Urinary bladder (tissue), 4 donors: ENCODE results near the gene FRMD3. TPM values are rescaled to one million over a fixed set of nuclear protein-coding genes. Genes with fewer than 3 reads are reported as not detected.
"Not testable (repeated sequence)": the region's sequence is repeated elsewhere in the genome, so short reads cannot be mapped to it uniquely, and the experiment has no call there.

Experiments used
- DNase-seq: peaks from one replicate; pipeline ENCODE4 v3.0.0-alpha.2; 2015; ENCODE audit errors: extremely low spot score
- H3K27ac ChIP-seq: one replicate; pipeline ENCODE4 v1.5.1; 2013; ENCODE audit warnings: low read depth, mild to moderate bottlenecking, moderate library complexity
- H3K36me3 ChIP-seq: one replicate; pipeline ENCODE4 v1.6.1; 2013; ENCODE audit warnings: mild to moderate bottlenecking, moderate library complexity; ENCODE audit not compliant: insufficient read depth
- H3K4me1 ChIP-seq: one replicate; pipeline ENCODE4 v1.6.1; 2013; ENCODE audit warnings: mild to moderate bottlenecking, moderate library complexity; ENCODE audit not compliant: insufficient read depth
- H3K4me3 ChIP-seq: one replicate; pipeline ENCODE4 v1.5.1; 2013; ENCODE audit warnings: low read depth, low read length
- WGBS: extraction: QIAGEN DNeasy Blood & Tissue Kit; methylation state at CpG from one replicate; pipeline ENCODE4 v1.1.7; 2013; 5-methylcytosine and 5-hydroxymethylcytosine counted together
- polyA plus RNA-seq: library from polyadenylated mRNA; stranded (reverse); fragments of 200-250 nt; gene quantifications from one replicate; pipeline ENCODE4 v1.2.3, GENCODE V29; 2013
- total RNA-seq: library from RNA; depleted of rRNA; stranded (reverse); fragments of >200 nt; gene quantifications from one replicate; pipeline ENCODE4 v1.2.3, GENCODE V29; 2014
- donor health status: healthy with polysubstance abuse.
- donor health status: healthy.

Gene FRMD3
- total and polyA plus RNA-seq, 2 donors: 4.8 to 10.8 TPM

GRCh38 chr9:83379045-83379444 is 159.2 kb downstream of the FRMD3 start:
- Histone ChIP-seq H3K27ac (no peak overlapping the region), H3K4me3 (no peak overlapping the region), H3K36me3 (no peaks in the 10 kb centered on the region), H3K4me1 (no peaks in the 10 kb centered on the region)
- no peak for DNase-seq

- WGBS: 60% methylated on average over 5 of the region's 5 CpGs
- DNase-seq: no peak
- no peaks in the 10 kb centered on the region for H3K4me1 ChIP-seq
- H3K36me3 ChIP-seq: no peaks in the 10 kb centered on the region
- H3K4me3 ChIP-seq: no peak overlapping the region
- H3K27ac ChIP-seq: no peak overlapping the region
Measured at GRCh38 chr9:83372957-83373356, 165.2 kb downstream of the FRMD3 start.

GRCh38 chr9:83367326-83367725 is 170.9 kb downstream of the FRMD3 start:
- no peak overlapping the region for H3K4me3 ChIP-seq
- 33% methylated on average over 2 of the region's 2 CpGs for WGBS
- no peaks in the 10 kb centered on the region for H3K36me3 ChIP-seq
- no peak for DNase-seq
- H3K4me1 ChIP-seq: no peaks in the 10 kb centered on the region
- H3K27ac ChIP-seq: no peak overlapping the region

DNA sequence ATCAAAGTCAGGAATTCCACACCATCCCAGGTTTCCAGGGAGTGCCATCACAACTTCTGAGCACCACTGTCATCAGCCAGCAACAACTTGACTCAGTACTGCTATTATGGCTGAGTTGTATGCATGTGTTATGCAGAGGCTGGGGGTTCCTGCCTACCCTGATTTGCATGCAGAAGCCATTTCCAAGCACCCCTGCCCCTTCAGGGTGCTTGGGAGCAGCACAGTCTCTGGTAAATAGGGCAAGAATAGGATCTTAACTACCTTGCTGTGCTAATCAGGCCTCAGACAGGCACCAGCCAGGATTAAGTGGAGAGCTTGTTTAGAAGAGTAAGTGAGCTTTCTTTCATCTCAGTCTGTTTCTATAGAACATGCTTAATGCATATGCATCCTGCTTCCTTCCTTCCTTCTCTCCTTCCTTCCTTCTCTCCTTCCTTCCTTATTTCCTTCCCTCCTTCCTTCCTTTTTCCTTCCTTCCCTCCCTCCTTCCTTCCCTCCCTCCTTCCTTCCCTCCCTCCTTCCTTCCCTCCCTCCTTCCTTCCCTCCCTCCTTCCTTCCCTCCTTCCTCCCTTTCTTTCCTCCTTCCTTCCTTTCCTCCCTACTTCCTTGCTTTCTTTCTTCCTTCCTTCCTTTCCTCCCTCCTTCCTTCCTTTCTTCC is 175.7 kb downstream of the FRMD3 start:
- Histone ChIP-seq H3K4me1 (no peaks in the 10 kb centered on the region), H3K4me3 (no peak overlapping the region), H3K27ac (no peak overlapping the region), H3K36me3 (peaks cover 1% of the 10 kb centered on the region)
- no peak for DNase-seq

DNA sequence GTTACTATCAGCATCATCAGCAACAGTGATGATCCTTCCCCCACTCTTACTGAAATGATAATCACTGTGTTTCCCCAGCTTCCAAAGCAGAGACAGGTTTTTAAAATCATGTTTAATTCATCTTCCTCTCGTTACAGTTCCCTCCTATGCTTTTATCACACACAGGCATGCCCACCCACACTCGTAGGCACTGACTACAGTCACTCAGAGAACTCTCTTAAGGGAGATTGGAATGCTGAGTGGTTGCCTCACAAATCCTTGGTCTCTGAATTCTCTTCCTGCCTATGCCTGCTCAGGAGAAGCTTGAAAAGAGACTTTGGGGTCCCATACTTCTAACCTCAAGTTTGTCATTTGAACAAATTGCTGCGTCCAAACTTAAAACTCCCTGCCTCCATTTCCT is 179.2 kb downstream of the FRMD3 start:
- Histone ChIP-seq H3K4me1 (no peaks in the 10 kb centered on the region), H3K27ac (no peak overlapping the region), H3K4me3 (no peak overlapping the region), H3K36me3 (peaks cover 1% of the 10 kb centered on the region)
- WGBS: 76% methylated on average over 3 of the region's 3 CpGs
- no peak for DNase-seq

DNA sequence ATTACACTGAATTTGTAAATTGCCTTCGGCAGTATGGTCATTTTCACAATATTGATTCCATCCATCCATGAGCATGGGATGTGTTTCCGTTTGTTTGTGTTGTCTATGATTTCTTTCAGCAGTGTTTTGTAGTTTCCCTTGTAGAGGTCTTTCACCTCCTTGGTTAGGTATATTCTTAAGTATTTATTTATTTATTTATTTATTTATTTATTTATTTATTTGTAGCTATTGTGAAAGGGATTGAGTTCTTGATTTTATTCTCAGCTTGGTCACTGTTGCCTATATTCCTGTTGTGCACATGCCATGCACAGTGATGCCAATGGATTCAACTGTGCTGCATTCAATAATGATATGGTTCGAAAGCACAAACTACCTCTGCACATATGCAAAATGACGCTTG is 179.7 kb downstream of the FRMD3 start:
- not testable (repeated sequence) for H3K27ac ChIP-seq, H3K4me1 ChIP-seq, H3K36me3 ChIP-seq, H3K4me3 ChIP-seq, DNase-seq
- 95% methylated on average over 4 of the region's 4 CpGs for WGBS

DNA sequence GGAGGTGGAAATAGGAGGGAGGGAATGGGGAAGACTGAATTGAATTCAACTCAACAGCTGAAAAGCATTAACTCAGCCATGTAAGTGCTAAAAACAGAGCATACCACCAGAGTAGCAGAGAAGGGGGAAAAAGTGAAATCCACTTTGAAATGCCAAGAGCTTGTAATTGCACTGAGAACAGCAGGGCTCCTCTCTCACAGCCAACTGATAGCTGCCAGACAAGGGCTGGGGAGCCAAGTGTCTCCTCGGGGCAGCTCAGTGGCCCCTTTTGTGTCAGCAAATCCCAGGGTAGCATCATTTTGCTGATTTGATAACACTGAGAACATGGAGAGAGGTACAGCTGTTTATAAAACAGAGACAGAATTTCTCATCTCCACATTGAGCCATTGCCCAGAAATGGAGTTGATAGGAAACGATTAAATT is 182.5 kb downstream of the FRMD3 start:
- 43% methylated on average over 2 of the region's 2 CpGs for whole genome bisulfite sequencing
- DNase-seq: no peak
- Histone ChIP-seq H3K4me3 (no peak overlapping the region), H3K27ac (no peak overlapping the region), H3K4me1 (no peaks in the 10 kb centered on the region), H3K36me3 (peaks cover 1% of the 10 kb centered on the region)

DNA sequence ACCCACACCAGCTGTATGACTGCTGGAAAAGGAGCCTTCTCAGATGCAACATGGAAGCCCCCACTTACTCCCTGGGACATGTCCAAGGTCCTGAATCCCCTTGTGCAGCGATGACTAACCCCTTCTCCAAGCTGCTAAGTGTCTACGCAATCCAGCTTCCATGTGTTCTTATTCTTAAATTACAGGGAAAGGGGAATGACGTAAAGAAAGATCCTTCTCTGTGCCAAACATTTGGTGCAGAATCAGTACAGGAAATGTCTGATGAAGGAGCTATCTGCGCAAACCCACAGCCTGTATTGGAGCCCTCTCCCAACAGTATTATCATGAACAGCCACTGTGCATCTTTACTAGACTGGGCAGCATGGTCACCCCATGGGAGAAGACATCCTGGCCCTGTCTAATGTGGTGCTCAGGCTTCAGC is 183.2 kb downstream of the FRMD3 start:
- Histone ChIP-seq H3K4me1 (no peaks in the 10 kb centered on the region), H3K27ac (no peak overlapping the region), H3K4me3 (no peak overlapping the region), H3K36me3 (no peaks in the 10 kb centered on the region)
- DNase-seq: no peak
- 71% methylated on average over 4 of the region's 4 CpGs for WGBS

- H3K4me1 ChIP-seq: no peaks in the 10 kb centered on the region
- H3K27ac ChIP-seq: no peak overlapping the region
- H3K4me3 ChIP-seq: no peak overlapping the region
- no peaks in the 10 kb centered on the region for H3K36me3 ChIP-seq
- DNase-seq: no peak
- 82% methylated on average over 9 of the region's 9 CpGs for WGBS
Measured at GRCh38 chr9:83349031-83349430, 189.2 kb downstream of the FRMD3 start.

- Histone ChIP-seq H3K4me3 (no peak overlapping the region), H3K27ac (no peak overlapping the region), H3K4me1 (no peaks in the 10 kb centered on the region), H3K36me3 (no peaks in the 10 kb centered on the region)
- DNase-seq: no peak
- 32% methylated on average over 2 of the region's 2 CpGs for WGBS
Measured at GRCh38 chr9:83346655-83347420, 191.4 kb downstream of the FRMD3 start.

GRCh38 chr9:83343366-83343999 is 194.7 kb downstream of the FRMD3 start:
- H3K27ac ChIP-seq: no peak overlapping the region
- DNase-seq: no peak
- H3K36me3 ChIP-seq: no peaks in the 10 kb centered on the region
- H3K4me1 ChIP-seq: no peaks in the 10 kb centered on the region
- no peak overlapping the region for H3K4me3 ChIP-seq
- 68% methylated on average over 10 of the region's 10 CpGs for WGBS

DNA sequence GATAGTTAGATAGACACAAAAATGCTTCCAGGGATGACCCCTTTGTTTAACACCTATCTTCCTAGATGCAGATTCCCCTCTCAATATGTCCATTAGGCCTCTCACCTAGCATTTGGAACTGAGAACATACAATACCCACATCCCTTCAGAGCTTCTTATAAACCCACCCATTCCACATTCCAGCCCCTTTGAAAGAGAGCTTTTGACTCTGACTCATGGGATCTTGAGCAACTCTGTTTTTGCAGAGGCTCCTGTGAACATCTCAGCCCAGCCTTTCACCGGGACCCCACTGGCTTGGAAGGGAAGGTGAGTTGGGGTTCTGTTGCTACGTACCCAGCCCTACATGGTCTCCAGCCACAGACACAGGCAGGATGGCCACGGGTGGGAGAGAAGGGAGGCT is 195.5 kb downstream of the FRMD3 start:
- Histone ChIP-seq H3K4me3 (no peak overlapping the region), H3K27ac (no peak overlapping the region), H3K36me3 (no peaks in the 10 kb centered on the region), H3K4me1 (no peaks in the 10 kb centered on the region)
- WGBS: 87% methylated on average over 3 of the region's 3 CpGs
- no peak for DNase-seq

DNA sequence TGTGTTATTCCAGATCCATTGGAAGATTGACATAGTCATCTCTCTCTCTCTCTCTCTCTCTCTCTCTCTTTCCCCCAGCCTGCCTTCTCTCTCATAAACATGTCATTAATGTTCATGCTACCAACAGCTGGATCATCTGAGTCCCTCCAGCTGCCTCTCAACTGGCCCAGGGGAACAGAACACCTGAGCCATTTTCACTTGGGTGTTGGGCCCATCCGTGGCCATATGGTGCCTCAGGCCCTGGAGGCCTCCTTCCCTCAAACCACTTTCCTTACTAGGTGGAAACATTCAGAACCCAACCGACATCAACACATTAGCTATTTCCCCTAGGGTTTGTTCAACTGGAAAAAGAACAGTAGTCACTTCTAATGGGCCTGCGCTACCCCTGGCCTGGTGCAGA is 196.2 kb downstream of the FRMD3 start:
- H3K36me3 ChIP-seq: no peaks in the 10 kb centered on the region
- WGBS: 94% methylated on average over 3 of the region's 3 CpGs
- no peak overlapping the region for H3K27ac ChIP-seq
- DNase-seq: no peak
- no peak overlapping the region for H3K4me3 ChIP-seq
- no peaks in the 10 kb centered on the region for H3K4me1 ChIP-seq

- H3K36me3 ChIP-seq: no peaks in the 10 kb centered on the region
- WGBS: 80% methylated on average over 3 of the region's 3 CpGs
- H3K27ac ChIP-seq: no peak overlapping the region
- DNase-seq: no peak
- no peak overlapping the region for H3K4me3 ChIP-seq
- H3K4me1 ChIP-seq: no peaks in the 10 kb centered on the region
Measured at GRCh38 chr9:83340451-83340850, 197.8 kb downstream of the FRMD3 start.
